Coronary artery (tissue), 2 donors: ENCODE results near the gene ITGAD.
"Not testable (repeated sequence)": the region's sequence is repeated elsewhere in the genome, so short reads cannot be mapped to it uniquely, and the experiment has no call there.

Experiments
- DNase-seq: peaks from one replicate; pipeline ENCODE4 v3.0.0-alpha.2; 2017; ENCODE audit warnings: low spot score
- H3K27ac ChIP-seq, 2 donors: fragments of 200-600 bp; sonication (generic); one replicate each; pipeline ENCODE4 v1.5.1; 2016 to 2019
- H3K4me3 ChIP-seq: fragments of 200-600 bp; sonication (generic); 2 replicates; pipeline ENCODE4 v1.5.1; 2016; ENCODE audit warnings: mild to moderate bottlenecking, moderate library complexity
- TF ChIP-seq, protein P1 (sequence below): fragments of 200-600 bp; sonication (generic); IDR thresholded peaks from one replicate; pipeline ENCODE4 v1.5.1; 2019; ENCODE audit warnings: antibody characterized with exemption

The ITGAD gene

DNA sequence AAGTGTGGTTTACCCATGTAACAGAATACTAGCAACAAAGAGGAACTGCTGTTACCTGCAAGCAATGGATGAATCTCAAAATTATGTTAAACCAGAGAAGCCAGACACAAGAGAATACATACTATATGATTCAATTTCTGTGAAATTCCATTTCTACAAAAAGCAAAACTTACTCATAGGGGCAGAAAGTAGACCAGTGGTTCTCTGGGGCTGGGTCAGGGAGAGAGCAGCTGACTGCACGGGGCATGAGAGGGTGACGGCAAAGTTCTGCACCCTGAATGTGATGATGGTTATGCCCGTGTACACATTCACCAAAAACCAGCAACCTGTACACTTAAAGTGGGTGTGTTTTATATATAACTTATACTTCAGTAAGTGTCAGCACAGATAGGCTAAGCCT, 46.4 kb downstream of the ITGAD start:
- DNase-seq, result no peak
- Histone ChIP-seq H3K27ac (no peak overlapping the region), H3K4me3 (no peak overlapping the region)
- TF ChIP-seq, protein P1, sequence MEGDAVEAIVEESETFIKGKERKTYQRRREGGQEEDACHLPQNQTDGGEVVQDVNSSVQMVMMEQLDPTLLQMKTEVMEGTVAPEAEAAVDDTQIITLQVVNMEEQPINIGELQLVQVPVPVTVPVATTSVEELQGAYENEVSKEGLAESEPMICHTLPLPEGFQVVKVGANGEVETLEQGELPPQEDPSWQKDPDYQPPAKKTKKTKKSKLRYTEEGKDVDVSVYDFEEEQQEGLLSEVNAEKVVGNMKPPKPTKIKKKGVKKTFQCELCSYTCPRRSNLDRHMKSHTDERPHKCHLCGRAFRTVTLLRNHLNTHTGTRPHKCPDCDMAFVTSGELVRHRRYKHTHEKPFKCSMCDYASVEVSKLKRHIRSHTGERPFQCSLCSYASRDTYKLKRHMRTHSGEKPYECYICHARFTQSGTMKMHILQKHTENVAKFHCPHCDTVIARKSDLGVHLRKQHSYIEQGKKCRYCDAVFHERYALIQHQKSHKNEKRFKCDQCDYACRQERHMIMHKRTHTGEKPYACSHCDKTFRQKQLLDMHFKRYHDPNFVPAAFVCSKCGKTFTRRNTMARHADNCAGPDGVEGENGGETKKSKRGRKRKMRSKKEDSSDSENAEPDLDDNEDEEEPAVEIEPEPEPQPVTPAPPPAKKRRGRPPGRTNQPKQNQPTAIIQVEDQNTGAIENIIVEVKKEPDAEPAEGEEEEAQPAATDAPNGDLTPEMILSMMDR, result no peak

DNA sequence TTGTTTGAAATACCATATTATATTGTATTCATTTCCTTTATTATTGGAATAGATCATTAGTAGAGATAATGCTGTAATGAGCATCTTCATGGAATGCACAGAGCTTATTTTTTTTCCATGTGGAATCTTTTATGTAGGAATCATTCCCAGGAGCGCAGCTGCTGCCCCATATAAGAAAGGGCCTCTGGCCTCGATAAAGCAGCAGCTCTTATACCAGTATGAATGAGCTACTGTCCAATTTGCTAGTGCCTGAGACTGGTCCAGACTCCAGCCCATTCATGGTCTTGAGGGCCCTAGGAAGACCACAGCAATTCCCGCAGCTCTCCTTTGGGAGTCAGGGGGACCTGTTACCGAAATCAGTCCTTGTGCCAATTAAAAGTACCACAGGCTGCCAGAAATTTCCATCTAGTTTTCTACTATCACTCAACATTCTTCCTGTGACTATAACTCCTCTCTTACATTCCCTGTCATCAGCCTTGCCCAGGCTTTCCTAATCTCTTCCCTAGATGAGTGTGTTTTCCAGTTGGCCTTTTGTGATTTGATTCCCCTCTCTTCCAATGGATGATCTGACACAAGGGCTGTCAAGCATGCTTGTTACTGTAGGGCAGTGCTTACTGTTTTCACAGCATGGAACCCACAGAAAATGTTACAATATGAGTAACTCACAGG, 47.5 kb downstream of the ITGAD start:
- DNase-seq, result no peak
- TF ChIP-seq, protein P1, result no peak
- Histone ChIP-seq H3K4me3 (no peak overlapping the region), H3K27ac (no peak overlapping the region)

DNA sequence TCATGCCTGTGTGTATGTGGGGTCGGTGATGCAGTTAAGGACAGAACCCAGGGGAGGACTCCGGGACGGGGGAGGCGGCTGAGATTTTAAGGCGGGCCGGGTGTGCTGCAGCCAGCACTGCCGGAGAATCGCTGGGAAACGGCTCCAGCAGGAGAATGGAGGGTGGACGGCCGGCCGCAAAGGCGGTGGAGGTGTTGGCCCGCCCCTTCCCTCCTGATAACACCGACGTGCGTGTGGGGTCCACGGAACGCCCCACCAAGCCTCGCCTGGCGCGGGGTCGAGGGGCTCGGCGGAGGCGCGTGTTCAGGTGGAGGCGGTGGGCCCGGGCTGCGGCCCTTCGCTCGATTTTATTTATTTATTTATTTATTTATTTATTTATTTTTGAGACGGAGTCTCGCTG, 48.8 kb downstream of the ITGAD start:
- no peak for DNase-seq
- Histone ChIP-seq H3K4me3 (peak overlapping the region; percentile 88), H3K27ac (no peak overlapping the region)
- TF ChIP-seq, protein P1, result no peak

DNA sequence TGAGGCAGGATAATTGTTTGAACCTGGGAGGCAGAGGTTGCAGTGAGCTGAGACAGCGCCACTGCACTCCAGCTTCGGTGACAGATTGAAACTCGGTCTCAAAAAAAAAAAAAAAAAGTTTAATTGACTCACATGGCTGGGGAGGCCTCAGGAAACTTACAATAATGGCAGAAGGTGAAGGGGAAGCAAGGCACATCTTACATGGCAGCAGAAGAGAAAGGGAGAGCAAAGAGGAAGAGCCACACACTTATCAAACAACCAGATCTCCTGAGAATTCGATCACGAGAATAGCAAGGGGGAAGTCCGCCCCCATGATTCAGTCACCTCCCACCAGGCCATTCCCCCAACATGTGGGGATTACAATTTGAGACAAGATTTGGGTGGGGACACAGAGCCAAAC, 52.8 kb downstream of the ITGAD start:
- not testable (repeated sequence) for H3K4me3 ChIP-seq, DNase-seq, H3K27ac ChIP-seq

DNA sequence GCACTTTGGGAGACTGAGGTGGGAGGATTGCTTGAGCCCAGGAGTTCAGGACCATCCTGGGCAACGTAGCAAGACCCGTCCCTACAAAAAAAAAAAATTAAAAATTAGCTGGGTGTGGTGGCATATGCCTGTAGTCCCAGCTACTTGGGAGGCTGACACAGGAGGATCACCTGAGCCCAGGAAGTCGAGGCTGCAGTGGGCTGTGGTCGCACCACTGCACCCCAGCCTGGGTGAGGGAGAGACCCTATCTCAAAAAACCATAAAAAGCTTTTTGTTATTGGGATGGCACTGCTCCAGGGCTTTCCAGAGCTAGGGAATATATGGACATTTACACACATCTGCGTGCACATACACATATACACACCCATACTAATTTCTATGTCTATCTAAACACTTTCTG, 58.1 kb downstream of the ITGAD start:
- TF ChIP-seq, protein P1, result no peak
- Histone ChIP-seq H3K4me3 (no peak overlapping the region), H3K27ac (no peak overlapping the region)
- DNase-seq, result no peak

DNA sequence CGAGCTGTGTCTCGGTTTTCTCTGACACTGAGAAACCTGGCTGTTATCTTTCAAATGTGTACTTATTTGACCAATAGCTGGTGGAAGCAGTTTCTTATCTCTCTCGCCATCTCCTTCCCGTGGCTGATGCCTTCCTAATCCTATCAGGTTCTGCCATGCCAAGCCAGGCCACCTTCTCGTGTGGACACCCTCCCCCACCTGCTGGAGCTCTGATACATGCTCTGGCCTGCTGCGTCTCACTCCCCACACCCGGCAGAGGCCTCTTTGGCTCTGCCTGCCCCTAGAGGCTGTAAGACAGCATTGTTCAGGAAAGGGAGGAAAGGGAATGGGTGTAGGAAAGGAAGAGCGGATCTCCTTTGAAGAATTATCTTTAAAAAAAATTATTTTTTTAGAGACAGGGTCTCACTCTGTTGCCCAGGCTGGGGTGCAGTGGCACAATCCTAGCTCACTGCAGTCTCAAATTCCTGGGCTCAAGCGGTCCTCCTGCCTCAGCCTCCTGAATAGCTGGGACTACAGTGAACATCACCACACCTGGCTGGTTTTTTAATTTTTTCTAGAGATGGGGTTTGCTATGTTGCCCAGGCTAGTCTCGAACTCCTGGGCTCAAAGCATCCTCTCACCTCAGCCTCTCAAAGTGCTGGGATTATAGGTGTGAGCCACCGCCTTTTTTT, 58.7 kb downstream of the ITGAD start:
- Histone ChIP-seq H3K27ac (peak overlapping the region in 1 of 2 donors; percentile 81), H3K4me3 (no peak overlapping the region)
- no peak for DNase-seq
- TF ChIP-seq, protein P1, result peak; percentile 24

DNA sequence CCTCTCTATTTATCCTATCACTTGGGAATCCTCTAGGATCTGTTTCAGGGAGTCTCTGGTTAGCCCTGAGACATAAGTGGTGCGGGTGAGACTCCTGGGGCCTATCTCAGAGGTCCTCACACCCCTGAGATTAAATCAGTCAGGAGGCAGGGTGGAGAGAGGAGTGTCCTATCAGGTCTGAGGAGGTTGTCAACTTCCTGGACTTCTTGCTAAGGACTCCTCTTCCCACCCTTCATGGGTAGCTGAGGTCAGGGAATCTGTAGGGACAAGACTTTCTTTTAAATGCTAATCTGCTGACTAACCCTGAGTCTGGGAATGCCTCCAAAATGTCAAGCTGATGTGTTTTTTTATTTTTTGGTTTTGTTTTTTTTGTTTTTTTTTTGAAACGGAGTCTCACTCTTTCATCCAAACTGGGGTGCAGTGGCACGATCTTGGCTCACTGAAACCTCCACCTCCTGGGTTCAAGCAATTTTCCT, 59.5 kb downstream of the ITGAD start:
- TF ChIP-seq, protein P1, result no peak
- Histone ChIP-seq H3K4me3 (peak overlapping the region; percentile 42), H3K27ac (peak overlapping the region; percentile 81 to 89)
- no peak for DNase-seq
